ENCODE measurements around the gene PIH1D2.
A peak's percentile ranks its signal among the peaks of the same experiment; 100 is the strongest.
"Not testable (repeated sequence)": the region's sequence is repeated elsewhere in the genome, so short reads cannot be mapped to it uniquely, and the experiment has no call there.

Gene PIH1D2

GRCh38 chr11:112057170-112057569, 16.6 kb downstream of the PIH1D2 start:
- no peak for DNase-seq (ENCODE audit: low read depth in 3 of 3)

GRCh38 chr11:112051768-112052167, 22.0 kb downstream of the PIH1D2 start:
- DNase-seq (ENCODE audit: low read depth in 3 of 3): no peak

- no peak for DNase-seq (ENCODE audit: low read depth in 3 of 3)
Measured at GRCh38 chr11:112050721-112051120, 23.1 kb downstream of the PIH1D2 start.

GRCh38 chr11:112049777-112050176, 24.0 kb downstream of the PIH1D2 start:
- DNase-seq (ENCODE audit: low read depth in 3 of 3): no peak

GRCh38 chr11:112048256-112048655, 25.6 kb downstream of the PIH1D2 start:
- not testable (repeated sequence) for DNase-seq (ENCODE audit: low read depth in 3 of 3)

GRCh38 chr11:112046647-112047046, 27.2 kb downstream of the PIH1D2 start:
- not testable (repeated sequence) for DNase-seq (ENCODE audit: low read depth in 3 of 3)

GRCh38 chr11:112044961-112045360, 28.9 kb downstream of the PIH1D2 start:
- no peak for DNase-seq (ENCODE audit: low read depth in 3 of 3)

- no peak for DNase-seq (ENCODE audit: low read depth in 3 of 3)
Measured at GRCh38 chr11:112042961-112043304, 30.9 kb downstream of the PIH1D2 start.

GRCh38 chr11:112042161-112042960, 31.5 kb downstream of the PIH1D2 start:
- no peak for DNase-seq (ENCODE audit: low read depth in 3 of 3)

GRCh38 chr11:112037527-112037926, 36.3 kb downstream of the PIH1D2 start:
- DNase-seq (ENCODE audit: low read depth in 3 of 3): no peak

- no peak for DNase-seq (ENCODE audit: low read depth in 3 of 3)
Measured at GRCh38 chr11:112033902-112034301, 39.9 kb downstream of the PIH1D2 start.

- no peak for DNase-seq (ENCODE audit: low read depth in 3 of 3)
Measured at GRCh38 chr11:112029460-112029859, 44.4 kb downstream of the PIH1D2 start.

GRCh38 chr11:112026784-112027410, 46.9 kb downstream of the PIH1D2 start:
- DNase-seq (ENCODE audit: low read depth in 3 of 3): not testable (repeated sequence)

GRCh38 chr11:112025707-112026106, 48.1 kb downstream of the PIH1D2 start:
- no peak for DNase-seq (ENCODE audit: low read depth in 3 of 3)

GRCh38 chr11:112024773-112025678, 48.8 kb downstream of the PIH1D2 start, which contains the start of gene DLAT:
DLAT (plus strand) TSS chr11:112025408; CDS start chr11:112025473, 65 bp downstream.
- DNase-seq (ENCODE audit: low read depth in 3 of 3): peak; percentile 64 to 74 (median 67)

GRCh38 chr11:112024178-112024772, 49.5 kb downstream of the PIH1D2 start:
- no peak for DNase-seq (ENCODE audit: low read depth in 3 of 3)

GRCh38 chr11:112023104-112023503, 50.7 kb downstream of the PIH1D2 start:
- no peak for DNase-seq (ENCODE audit: low read depth in 3 of 3)

- DNase-seq (ENCODE audit: low read depth in 3 of 3): no peak
Measured at GRCh38 chr11:112019066-112019465, 54.8 kb downstream of the PIH1D2 start.

Data from stimulated activated CD4-positive, alpha-beta T cell treated with anti-CD3 and anti-CD28 coated beads, TNF-alpha, amount 100 ng/mL, for 4 hours (primary cell).